Adrenal gland (tissue), 5 donors: ENCODE data around the gene ZNF691.
"Not testable (repeated sequence)": the region's sequence is repeated elsewhere in the genome, so short reads cannot be mapped to it uniquely, and the experiment has no call there.

Experiments used
- POLR2A ChIP-seq, 2 donors: fragments of 450-650 bp; IDR thresholded peaks; one replicate each; pipeline ENCODE4 v1.6.1; 2017; ENCODE audit warnings: antibody characterized with exemption in 2 of 2, mild to moderate bottlenecking in 2 of 2, moderate library complexity in 1 of 2
- TF ChIP-seq, protein P1 (sequence below), 6 experiments: fragments of 450-650 bp in 4 of 6; fragments of 200-600 bp in 2 of 6; sonication (generic) in 1 of 6; IDR thresholded peaks; 1 replicate in 5 of 6; 2 replicates in 1 of 6; pipeline versions ENCODE4 v1.5.1 to v1.8.0; 2016 to 2021; ENCODE audit warnings: antibody characterized with exemption in 6 of 6, mild to moderate bottlenecking in 2 of 6, moderate library complexity in 1 of 6
- donor health status: DM: no; HTN: no; CAD: no.

DNA sequence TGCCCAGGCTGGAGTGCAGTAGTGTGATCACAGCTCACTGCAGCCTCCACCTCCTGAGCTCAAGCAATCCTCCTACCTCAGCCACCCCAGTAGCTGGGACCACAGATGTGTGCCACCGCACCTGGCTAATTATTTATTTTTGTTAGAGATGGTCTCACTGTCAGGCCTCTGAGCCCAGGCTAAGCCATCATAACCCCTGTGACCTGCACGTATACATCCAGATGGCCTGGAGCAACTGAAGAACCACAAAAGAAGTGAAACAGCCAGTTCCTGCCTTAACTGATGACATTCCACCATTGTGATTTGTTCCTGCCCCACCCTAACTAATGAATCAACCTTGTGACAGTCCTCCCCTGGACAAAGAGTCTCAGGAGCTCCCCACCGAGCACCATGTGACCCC is 10.1 kb downstream of the ZNF691 start:
- TF ChIP-seq, protein P1, sequence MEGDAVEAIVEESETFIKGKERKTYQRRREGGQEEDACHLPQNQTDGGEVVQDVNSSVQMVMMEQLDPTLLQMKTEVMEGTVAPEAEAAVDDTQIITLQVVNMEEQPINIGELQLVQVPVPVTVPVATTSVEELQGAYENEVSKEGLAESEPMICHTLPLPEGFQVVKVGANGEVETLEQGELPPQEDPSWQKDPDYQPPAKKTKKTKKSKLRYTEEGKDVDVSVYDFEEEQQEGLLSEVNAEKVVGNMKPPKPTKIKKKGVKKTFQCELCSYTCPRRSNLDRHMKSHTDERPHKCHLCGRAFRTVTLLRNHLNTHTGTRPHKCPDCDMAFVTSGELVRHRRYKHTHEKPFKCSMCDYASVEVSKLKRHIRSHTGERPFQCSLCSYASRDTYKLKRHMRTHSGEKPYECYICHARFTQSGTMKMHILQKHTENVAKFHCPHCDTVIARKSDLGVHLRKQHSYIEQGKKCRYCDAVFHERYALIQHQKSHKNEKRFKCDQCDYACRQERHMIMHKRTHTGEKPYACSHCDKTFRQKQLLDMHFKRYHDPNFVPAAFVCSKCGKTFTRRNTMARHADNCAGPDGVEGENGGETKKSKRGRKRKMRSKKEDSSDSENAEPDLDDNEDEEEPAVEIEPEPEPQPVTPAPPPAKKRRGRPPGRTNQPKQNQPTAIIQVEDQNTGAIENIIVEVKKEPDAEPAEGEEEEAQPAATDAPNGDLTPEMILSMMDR (IDR thresholded peaks at IDR 0.05) = not testable (repeated sequence)
- TF ChIP-seq POLR2A (IDR thresholded peaks at IDR 0.05) = not testable (repeated sequence)
